Measurements from ENCODE around the gene ZNF385B.
"Not testable (repeated sequence)": the region's sequence is repeated elsewhere in the genome, so short reads cannot be mapped to it uniquely, and the experiment has no call there.

The ZNF385B gene

GRCh38 chr2:179861416-179862067 is at the start of gene ZNF385B:
ZNF385B (minus strand) TSS chr2:179861612.
- no peak for DNase-seq

DNA sequence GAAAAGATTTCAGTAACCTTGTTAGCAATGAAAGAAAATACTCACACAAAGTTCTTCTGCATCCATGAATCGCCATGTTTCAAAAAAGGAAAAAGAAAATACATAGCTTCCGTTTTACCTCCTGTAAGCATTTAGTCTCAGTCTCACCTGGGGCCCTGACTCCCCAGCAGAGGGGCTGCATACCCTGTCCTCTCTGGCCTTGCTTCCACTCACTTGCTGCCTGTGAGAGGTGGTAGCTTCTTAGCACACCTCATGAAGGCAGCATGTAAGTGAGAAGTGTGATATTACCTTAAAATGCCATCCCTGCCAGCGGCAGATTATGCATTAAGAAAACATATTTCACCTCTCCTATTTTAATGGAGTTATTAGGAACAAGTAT is 49.3 kb upstream of the ZNF385B start:
- DNase-seq: no peak

DNA sequence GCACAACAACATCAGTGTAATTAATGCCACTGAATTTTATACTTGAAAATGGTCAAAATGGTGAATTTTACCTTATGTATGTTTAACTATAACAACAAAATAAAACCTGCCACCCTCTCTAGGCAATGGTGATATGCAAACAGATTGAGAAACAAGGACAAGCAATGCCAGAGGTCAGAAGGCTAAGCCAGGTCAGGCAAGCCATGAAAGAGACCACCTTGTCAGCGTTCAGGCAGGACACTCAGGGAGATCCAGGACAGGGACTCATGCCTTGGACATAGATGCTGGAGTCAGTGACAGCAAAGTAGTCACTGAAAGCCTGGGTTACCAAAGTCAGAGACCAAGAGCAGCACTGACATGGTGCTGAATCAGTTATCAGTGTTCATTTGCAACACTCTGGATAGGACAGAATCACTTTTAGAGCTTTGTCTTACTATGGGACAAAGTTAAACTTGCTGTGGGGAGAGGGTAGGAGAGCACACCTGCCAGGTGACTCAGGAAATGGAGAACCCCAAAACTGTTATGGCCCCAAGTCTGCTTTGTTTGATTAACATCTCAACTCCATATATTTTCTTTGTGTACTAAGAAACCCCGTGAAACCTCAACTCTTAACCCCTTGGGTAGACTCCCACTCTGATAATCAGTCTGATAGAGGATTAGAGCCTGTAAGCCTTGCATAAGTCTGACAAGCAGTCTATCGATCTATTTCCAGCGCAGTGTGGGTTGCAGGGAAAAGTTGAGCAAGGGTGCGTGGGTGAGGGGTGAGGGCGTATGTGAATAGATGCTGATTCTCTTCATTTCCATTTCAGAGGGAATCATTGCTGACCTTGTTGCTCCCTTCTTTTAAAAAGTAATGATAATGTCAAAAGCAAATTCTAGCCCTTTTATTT is 48.7 kb upstream of the ZNF385B start:
- no peak for DNase-seq

DNA sequence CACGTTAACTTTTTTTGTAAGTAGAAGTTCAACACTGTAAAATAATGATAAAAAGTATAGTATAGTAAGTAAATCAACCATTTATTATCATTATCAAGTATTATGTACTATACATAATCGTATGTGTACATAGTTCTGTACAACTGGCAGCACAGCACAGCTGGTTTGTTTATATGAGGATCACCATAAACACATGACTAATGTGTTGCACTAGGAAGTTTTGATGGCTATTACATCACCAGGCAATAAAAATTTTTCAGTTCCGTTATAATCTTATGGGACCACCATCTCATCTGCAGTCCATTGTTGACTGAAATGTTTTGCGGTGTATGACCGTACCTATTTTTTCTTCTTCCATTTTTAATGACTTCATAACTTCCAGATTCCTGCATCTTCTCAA is 39.2 kb upstream of the ZNF385B start:
- DNase-seq: no peak

DNA sequence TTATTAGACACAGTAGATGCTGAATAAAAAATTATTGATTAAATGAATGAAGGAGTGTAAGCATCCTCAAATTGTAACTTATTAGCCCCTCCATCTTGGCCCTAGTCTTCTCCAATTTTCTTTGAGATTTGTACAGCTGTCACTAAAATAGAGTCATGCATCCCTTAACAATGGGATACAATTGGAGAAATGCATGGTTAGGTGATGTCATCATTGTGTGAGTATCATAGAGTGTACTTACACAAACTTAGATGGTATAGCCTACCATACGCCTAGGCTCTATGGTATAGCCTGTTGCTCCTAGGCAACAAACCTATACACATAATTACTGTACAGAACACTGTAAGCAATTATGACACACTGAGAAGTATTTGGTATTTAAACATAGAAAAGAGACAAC is 38.3 kb upstream of the ZNF385B start:
- no peak for DNase-seq

GRCh38 chr2:179898873-179899272 is 37.5 kb upstream of the ZNF385B start:
- peak; percentile 26 for DNase-seq

GRCh38 chr2:179893616-179894015 is 32.2 kb upstream of the ZNF385B start:
- no peak for DNase-seq

- DNase-seq: no peak
These were observed 29.8 kb upstream of the ZNF385B start for GRCh38 chr2:179891237-179891636.

- DNase-seq: no peak
These were observed 29.3 kb upstream of the ZNF385B start for GRCh38 chr2:179890666-179891065.

GRCh38 chr2:179888642-179889041 is 27.2 kb upstream of the ZNF385B start:
- DNase-seq: not testable (repeated sequence)

DNA sequence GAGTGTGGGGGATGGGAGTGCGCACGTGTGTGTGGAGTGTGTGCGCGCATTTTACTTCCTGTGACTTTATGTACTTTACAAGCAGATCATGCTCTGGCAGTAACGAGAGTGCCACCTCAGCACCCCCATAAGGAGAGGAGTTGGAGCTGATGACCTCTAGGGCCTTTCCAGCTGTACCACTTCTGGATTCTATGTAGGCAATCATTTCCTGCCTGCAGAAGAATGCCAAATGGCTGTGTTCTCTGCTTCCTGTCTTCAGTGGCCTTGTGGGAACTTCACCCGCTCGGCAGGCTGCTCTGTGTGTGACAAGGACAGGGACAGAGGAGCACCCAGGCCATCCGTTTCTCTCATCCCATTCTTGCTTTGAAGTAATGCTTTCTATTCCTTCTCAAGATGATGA is 22.8 kb upstream of the ZNF385B start:
- DNase-seq: no peak

DNA sequence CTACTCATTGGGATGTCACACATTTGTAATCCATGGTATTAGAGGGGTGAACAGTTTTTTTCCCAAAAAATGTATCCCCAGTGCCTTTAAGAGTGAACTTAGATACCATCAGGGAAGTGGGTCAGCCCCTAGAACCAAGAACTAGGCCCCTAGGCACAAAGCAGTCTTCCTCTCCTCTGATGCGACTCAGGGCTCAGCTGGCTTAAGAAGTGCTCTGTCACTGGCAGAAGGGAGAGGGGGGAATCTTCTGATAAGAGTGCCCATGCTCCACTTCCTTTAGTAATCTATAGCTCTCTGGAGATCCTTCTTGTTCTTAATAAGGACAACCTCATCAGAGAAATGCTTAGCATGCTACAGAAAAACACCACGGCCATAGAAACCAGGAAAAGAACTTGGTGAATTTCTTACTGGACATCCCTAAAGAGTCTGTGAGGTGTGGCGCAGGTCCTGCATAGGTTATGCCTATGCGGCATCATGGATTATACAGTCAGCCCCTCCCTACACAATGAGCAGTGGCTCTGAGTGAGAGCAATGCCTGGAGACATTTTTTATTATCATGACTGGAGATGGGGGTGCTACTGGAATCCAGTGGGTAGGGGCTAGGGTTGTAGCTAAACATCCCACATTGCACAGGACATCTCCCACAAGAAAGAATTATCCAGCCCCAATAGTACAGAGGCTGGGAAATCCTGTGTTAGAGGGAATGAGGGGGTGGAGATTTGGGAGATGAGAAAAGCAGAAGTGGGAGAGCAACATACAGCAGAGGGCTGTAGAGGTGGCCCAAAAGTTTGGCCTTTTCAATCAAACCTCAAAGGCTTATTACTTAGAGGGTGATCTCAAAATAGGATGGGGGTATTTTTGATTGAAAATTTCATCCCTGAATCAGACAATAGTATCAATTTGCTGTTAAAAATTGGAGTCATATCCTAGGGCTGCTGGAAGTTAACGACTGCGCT is 21.7 kb upstream of the ZNF385B start:
- DNase-seq: no peak

DNA sequence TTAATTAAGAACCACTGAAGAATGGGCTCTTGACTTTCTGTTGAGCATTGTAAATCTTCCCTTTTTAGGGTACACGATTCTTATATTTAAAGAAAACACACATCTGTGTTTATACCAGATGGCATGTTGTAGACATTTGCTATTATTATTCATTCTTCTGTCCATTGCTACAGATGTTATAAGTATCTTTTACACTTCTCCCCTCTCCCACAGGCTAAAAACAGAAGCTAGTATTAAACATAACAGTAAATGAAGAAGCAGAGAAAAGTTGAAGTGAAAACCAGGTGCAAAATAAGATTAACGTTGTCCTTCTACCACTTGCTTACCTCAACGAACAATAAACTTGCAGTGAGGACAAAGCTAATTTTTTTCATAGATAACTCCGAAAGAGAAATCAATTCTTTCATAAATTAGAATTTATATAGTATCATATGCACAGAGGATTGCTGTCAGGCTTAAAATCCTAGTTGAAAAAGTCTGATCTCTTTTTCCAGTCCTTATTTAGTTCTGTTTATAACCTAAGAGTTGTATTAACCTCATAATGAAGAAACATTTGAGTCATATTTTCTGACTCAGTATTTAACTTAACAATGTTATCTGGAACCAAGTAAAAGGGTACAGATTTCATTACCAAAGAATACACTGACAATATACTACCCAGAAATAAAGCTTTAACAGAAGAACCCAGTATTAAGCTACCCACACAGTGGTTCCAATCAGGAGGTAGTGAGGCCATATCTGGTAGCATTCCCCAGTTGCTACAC is 16.4 kb upstream of the ZNF385B start:
- DNase-seq: no peak

- DNase-seq: no peak
These were observed 14.9 kb upstream of the ZNF385B start for GRCh38 chr2:179876266-179876665.

DNA sequence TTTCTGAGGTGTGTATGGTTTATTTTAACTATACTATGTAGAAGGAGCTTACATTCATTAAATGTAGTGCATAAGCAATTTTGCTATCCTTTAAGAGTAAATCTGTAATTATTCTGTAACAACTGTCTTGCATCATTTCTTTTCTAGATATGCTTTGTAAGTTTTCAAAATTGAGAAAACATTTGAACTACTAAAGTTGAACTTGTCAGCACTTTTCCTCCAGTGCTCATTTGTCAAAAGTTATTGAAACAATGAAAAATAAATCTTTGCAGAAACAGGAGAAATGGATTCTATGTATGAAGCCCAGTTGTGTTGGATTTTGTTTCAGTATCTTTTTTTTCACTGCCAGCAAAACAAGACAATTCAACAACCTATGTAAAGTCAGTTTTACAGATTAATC is 14.5 kb upstream of the ZNF385B start:
- DNase-seq: no peak

DNA sequence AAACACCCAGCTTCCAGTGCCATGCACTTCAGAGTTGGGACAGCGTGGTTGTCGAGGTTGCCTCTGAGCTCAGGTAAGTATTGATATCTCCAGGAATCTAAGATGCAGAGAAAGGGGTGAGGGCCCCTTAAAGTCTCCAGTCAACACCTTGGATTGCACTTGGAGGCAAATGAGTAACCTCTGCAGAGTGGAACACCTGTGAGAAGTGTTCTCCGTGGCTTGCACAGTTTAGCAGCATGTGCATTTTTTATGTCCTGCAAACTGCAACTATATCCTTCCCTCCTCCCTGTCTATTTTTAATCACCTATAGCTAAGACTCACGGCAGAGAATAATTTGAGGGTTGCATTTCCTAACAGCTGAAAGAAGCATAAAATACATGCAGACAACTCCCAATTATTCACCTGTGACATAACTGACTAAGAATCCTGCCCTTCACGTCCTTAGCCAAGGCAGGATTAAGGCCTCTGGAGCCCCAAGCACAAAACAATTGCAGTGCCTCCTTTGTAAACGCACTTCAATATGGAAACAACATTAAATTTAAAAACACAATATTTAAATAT is 1.6 kb upstream of the ZNF385B start:
- DNase-seq: no peak

DNA sequence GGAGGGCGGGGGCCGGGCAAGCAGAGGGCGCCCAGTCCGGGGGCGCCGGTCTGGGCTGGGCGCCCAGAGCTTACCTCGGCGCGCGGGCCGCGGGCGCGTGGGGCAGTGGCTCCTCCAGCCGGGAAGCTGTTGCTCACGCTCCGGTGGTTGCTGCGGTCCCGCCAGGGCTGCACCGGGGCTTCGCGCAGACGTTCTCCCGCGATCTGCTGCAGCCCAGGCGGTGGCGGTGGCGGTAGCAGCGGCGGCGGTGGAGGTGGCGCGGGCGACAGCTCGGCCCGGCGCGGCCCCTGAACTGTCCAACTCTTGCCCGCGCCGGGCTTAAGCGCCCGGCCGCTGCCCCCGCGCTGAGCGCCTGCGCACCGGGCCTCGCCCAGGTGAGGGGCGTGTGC is 391 bp downstream of the ZNF385B start:
- DNase-seq: peak; percentile 18

GRCh38 chr2:179860255-179861026 is 971 bp downstream of the ZNF385B start:
- no peak for DNase-seq

- no peak for DNase-seq
These were observed 1.9 kb downstream of the ZNF385B start for GRCh38 chr2:179859523-179859922.

DNA sequence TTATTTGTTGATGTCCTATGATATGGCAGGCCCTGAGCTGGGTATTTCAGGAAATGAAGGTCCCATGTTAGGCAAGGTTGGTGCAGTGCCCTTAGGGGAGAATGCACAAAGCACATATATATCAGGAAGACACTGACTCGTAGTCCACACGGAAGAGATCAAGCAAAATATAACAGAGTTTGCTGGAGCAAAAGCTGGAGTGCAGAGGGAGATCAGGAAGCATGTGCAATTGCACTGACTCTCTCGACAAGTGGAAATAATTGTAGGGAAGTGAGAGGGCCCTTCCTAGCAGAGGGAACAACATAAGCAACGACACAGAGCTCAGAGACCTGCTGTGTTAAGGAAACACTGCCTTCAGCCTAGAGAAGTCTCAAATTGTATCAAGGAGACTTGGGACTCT is 4.2 kb downstream of the ZNF385B start:
- DNase-seq: no peak

DNA sequence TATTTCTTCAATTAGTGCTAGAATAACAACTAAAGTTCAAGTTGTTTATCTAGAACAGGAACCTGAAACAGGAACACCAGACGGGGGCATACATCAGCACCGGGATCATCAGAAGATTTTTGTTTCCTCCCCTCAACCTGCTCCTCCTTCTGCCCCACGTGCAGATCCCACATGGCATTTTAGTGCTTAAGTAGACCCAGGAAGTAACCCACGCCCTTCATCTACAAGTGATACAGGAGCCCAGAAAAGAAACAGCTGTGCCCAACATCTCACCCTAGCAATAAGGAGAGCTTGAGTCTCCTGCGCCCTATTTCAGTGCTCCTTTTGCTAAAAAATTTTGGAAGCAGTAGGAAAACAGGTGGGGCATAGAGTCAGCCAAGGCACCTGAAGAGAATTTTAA is 5.2 kb downstream of the ZNF385B start:
- no peak for DNase-seq
